Keratinocyte (primary cell): ENCODE results near the gene NOTCH1.

Source experiments
- CTCF ChIP-seq, 3 experiments: IDR thresholded peaks in 1 of 3; conservative IDR thresholded peaks in 1 of 3; optimal IDR thresholded peaks in 1 of 3; 2 replicates in 2 of 3; 3 replicates in 1 of 3; pipeline versions ENCODE3 to v1.5.1; 2011; ENCODE audit warnings: low read length in 3 of 3, mild to moderate bottlenecking in 3 of 3, moderate library complexity in 2 of 3, control low read depth in 1 of 3, inconsistent platforms in 1 of 3; ENCODE audit not compliant: insufficient read depth in 2 of 3; ENCODE audit errors: extremely low read depth in 1 of 3
- EZH2 ChIP-seq: IDR thresholded peaks from one replicate; pipeline ENCODE4 v1.6.1; 2012; ENCODE audit warnings: inconsistent platforms, mild to moderate bottlenecking, low read length, moderate library complexity

- TF ChIP-seq CTCF (optimal IDR thresholded peaks at IDR 0.05 in 1 of 3, IDR thresholded peaks at IDR 0.05 in 1 of 3, conservative IDR thresholded peaks at IDR 0.05 in 1 of 3; ENCODE audit: extremely low read depth in 1 of 3, insufficient read depth in 2 of 3, low read length in 3 of 3) (no peak), EZH2 (no peak)
Measured at GRCh38 chr9:136466155-136466541, 79.7 kb downstream of the NOTCH1 start.
